Measurements from ENCODE around the gene ASCL2.

The ASCL2 gene

GRCh38 chr11:2223153-2223794, 47.1 kb downstream of the ASCL2 start:
- no peak for DNase-seq

GRCh38 chr11:2222451-2222850, 47.9 kb downstream of the ASCL2 start:
- DNase-seq, result no peak

- no peak for DNase-seq
Measured at GRCh38 chr11:2221591-2221990, 48.8 kb downstream of the ASCL2 start.

- no peak for DNase-seq
Measured at GRCh38 chr11:2221024-2221423, 49.4 kb downstream of the ASCL2 start.

- no peak for DNase-seq
Measured at GRCh38 chr11:2220173-2220771, 50.1 kb downstream of the ASCL2 start.

- DNase-seq, result no peak
Measured at GRCh38 chr11:2219318-2220017, 50.9 kb downstream of the ASCL2 start.
